Esophagus squamous epithelium (tissue), 5 donors: Measurements from ENCODE around the gene UQCR11. TPM values are rescaled to one million over a fixed set of nuclear protein-coding genes. Genes with fewer than 3 reads are reported as not detected.
A peak's percentile ranks its signal among the peaks of the same experiment; 100 is the strongest.

Source experiments
- DNase-seq: peaks from one replicate; lab custom pipeline; 2025; lab: John Stamatoyannopoulos, UW
- H3K27ac ChIP-seq, 4 donors: fragments of 200-600 bp; sonication (generic); one replicate each; pipeline ENCODE4 v1.5.1; 2016 to 2019; ENCODE audit warnings: mild to moderate bottlenecking in 1 of 4
- H3K27me3 ChIP-seq, 4 donors: fragments of 200-600 bp; sonication (generic); 1 replicate in 3 of 4; 2 replicates in 1 of 4; pipeline versions ENCODE4 v1.5.1 to v1.6.0; 2017 to 2021; ENCODE audit warnings: antibody characterized with exemption in 1 of 4
- H3K36me3 ChIP-seq, 3 donors: fragments of 200-600 bp; sonication (generic); one replicate each; pipeline ENCODE4 v1.5.1; 2016 to 2019
- H3K4me1 ChIP-seq, 3 donors: fragments of 200-600 bp; sonication (generic); one replicate each; pipeline ENCODE4 v1.5.1; 2017 to 2019
- H3K4me3 ChIP-seq, 4 donors: fragments of 200-600 bp; sonication (generic); 1 replicate in 3 of 4; 2 replicates in 1 of 4; pipeline ENCODE4 v1.5.1; 2016 to 2019; ENCODE audit warnings: mild to moderate bottlenecking in 2 of 4, moderate library complexity in 1 of 4
- H3K9me3 ChIP-seq, 3 donors: fragments of 200-600 bp; sonication (generic); one replicate each; pipeline ENCODE4 v1.5.1; 2016 to 2019
- POLR2A ChIP-seq, 4 donors: fragments of 450-650 bp; IDR thresholded peaks; one replicate each; pipeline ENCODE4 v1.6.1; 2017; ENCODE audit warnings: antibody characterized with exemption in 4 of 4, mild to moderate bottlenecking in 4 of 4, moderate library complexity in 3 of 4
- WGBS, 2 donors: methylation state at CpG; one replicate each; pipeline ENCODE4 v1.1.5; 2018; 5-methylcytosine and 5-hydroxymethylcytosine counted together
- intact Hi-C: fragments of 100-400 bp; cut with DNase I; formaldehyde crosslinking; loops from one replicate; pipeline ENCODE4 v1.15.0; 2022
- total RNA-seq, 4 donors: library from RNA; depleted of rRNA; stranded (reverse); fragments of >200 nt; gene quantifications; one replicate each; pipeline ENCODE4 v1.1.0, GENCODE V29; 2016
- TF ChIP-seq, protein P1 (sequence below), 6 experiments: fragments of 450-650 bp in 4 of 6; fragments of 200-600 bp in 2 of 6; sonication (generic) in 2 of 6; IDR thresholded peaks; one replicate each; pipeline ENCODE4 v1.5.1; 2016 to 2019; ENCODE audit warnings: antibody characterized with exemption in 6 of 6, mild to moderate bottlenecking in 4 of 6, moderate library complexity in 4 of 6
- donor health status: DM: yes; HTN: yes; CAD: no.

Gene UQCR11
- total RNA-seq, 4 donors from 2014 or later: 47.1 to 74.4 (median 59.1) TPM

DNA sequence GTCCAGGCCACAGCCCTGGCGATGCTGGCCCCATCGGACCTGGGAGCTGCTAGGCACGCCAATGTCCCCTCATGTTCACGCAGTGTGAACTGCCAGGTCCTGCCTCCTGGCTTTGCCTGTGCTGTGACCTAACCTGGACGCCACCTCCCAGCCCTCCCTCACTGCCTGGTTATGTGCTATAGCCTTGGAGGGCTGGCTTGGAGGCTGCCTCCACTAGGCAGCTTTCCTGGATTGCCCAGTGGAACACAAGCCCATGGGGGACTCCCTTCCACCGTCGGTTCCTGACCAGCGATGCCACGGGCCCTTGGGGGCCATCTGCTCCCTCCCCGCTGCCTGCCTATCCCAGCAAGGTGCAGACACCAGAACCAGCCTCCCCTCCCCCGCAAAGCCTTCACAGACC lies 15.2 kb upstream of the UQCR11 start:
- H3K4me1 ChIP-seq: no peaks in the 10 kb centered on the region
- H3K27ac ChIP-seq: no peak overlapping the region
- 91 to 97% methylated on average over 7 to 9 of the region's 11 CpGs for WGBS, 2 donors
- no peaks in the 10 kb centered on the region for H3K9me3 ChIP-seq
- H3K4me3 ChIP-seq: no peak overlapping the region
- H3K27me3 ChIP-seq: no peaks in the 10 kb centered on the region
- no peak for TF ChIP-seq POLR2A (IDR thresholded peaks at IDR 0.05)
- TF ChIP-seq, protein P1, sequence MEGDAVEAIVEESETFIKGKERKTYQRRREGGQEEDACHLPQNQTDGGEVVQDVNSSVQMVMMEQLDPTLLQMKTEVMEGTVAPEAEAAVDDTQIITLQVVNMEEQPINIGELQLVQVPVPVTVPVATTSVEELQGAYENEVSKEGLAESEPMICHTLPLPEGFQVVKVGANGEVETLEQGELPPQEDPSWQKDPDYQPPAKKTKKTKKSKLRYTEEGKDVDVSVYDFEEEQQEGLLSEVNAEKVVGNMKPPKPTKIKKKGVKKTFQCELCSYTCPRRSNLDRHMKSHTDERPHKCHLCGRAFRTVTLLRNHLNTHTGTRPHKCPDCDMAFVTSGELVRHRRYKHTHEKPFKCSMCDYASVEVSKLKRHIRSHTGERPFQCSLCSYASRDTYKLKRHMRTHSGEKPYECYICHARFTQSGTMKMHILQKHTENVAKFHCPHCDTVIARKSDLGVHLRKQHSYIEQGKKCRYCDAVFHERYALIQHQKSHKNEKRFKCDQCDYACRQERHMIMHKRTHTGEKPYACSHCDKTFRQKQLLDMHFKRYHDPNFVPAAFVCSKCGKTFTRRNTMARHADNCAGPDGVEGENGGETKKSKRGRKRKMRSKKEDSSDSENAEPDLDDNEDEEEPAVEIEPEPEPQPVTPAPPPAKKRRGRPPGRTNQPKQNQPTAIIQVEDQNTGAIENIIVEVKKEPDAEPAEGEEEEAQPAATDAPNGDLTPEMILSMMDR (IDR thresholded peaks at IDR 0.05): no peak
- intact Hi-C loops: no loop called here
- peaks cover 4 to 97% (median 10%) of the 10 kb centered on the region in 3 donors for H3K36me3 ChIP-seq
- DNase-seq: no peak

- Histone ChIP-seq H3K27ac (no peak overlapping the region), H3K36me3 (peaks cover 4 to 97% (median 17%) of the 10 kb centered on the region in 3 donors), H3K9me3 (no peaks in the 10 kb centered on the region), H3K4me3 (no peak overlapping the region), H3K27me3 (no peaks in the 10 kb centered on the region), H3K4me1 (no peaks in the 10 kb centered on the region)
- no peak for TF ChIP-seq POLR2A (IDR thresholded peaks at IDR 0.05)
- TF ChIP-seq, protein P1 (IDR thresholded peaks at IDR 0.05): no peak
- WGBS, 2 donors: 84% methylated on average over 5 of the region's 18 CpGs; no CpG with 5 or more reads in 1 of the 2 donors
- DNase-seq: no peak
- intact Hi-C loops: no loop called here
These were observed 14.4 kb upstream of the UQCR11 start for GRCh38 chr19:1619703-1620102.

DNA sequence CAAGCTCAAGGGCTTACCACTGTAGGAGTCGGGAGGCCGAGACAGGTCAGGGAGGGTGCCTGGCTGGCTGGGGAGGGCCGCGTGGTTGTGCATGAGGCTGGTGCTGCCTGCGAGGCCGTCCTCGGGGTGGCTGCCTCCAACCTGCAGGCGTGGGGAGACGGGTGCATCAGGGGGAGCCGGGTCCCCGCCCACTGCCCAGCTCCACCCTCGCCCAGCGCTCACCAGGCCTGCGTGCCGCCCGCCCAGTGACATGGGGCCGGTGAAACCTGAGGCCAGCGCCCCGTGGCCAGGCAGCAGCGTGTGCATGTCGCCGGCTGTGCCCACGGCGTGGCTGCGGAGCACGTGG lies 13.8 kb upstream of the UQCR11 start:
- no peak for DNase-seq
- H3K27me3 ChIP-seq: no peaks in the 10 kb centered on the region
- intact Hi-C loops: no loop called here
- no peak overlapping the region for H3K27ac ChIP-seq
- TF ChIP-seq, protein P1 (IDR thresholded peaks at IDR 0.05): no peak
- no peak for TF ChIP-seq POLR2A (IDR thresholded peaks at IDR 0.05)
- no peaks in the 10 kb centered on the region for H3K4me1 ChIP-seq
- H3K36me3 ChIP-seq: peaks cover 4 to 97% (median 20%) of the 10 kb centered on the region in 3 donors
- 90 to 100% methylated on average over 2 of the region's 26 CpGs for WGBS, 2 donors
- H3K4me3 ChIP-seq: no peak overlapping the region
- no peaks in the 10 kb centered on the region for H3K9me3 ChIP-seq

DNA sequence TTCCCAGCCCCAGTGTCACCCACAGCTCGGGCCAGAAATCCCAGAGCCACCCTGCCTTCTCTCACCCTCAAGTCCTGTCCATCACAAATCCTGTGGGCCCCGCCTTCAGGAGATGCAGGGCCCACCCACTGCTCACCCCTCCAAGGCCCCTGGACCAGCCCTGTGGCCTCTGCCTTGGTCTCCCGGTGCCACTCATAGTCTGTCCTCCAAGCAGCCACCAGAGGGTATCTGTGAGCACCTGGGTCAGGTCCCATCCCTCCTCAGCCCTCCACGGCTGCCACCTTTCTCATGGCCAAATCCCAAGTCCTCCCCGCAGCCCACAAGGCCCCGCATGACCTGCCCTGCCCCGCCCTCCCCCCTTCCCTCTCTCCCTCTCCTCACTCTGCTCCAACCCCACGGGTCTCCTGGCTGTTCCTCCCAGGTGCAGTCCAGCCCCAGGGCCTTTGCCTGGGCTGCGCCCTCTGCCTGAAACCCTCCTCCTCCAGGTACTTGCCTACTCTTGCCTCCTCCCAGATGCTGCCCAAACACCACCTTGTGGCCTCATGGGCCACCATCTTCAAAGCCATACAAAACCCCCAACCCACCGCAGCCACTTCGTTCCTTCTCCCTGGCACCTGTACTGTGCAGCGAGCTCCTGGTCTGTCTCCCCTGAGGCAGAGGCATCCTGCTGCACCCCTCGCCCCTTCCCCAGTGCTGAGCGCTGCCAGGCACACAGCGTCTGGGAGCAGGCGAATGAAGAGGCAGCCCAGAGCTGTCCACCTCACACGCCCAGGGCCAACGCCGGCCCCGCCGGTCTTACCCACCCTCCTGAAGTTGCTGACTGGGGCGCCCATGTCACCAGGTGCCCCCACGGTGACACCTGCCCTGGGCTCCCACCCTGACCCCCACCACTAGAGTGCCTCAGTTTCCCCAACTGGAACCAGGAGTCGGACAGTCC lies 13.2 kb upstream of the UQCR11 start:
- Histone ChIP-seq H3K36me3 (peaks cover 9 to 97% (median 24%) of the 10 kb centered on the region in 3 donors), H3K4me1 (no peaks in the 10 kb centered on the region), H3K4me3 (no peak overlapping the region), H3K27me3 (no peaks in the 10 kb centered on the region), H3K27ac (no peak overlapping the region), H3K9me3 (no peaks in the 10 kb centered on the region)
- no peak for DNase-seq
- intact Hi-C loops: no loop called here
- no peak for TF ChIP-seq POLR2A (IDR thresholded peaks at IDR 0.05)
- TF ChIP-seq, protein P1 (IDR thresholded peaks at IDR 0.05): peak in 5 of 6 experiments; percentile 10 to 46 (median 30)
- WGBS, 2 donors: 56 to 76% methylated on average over 10 to 18 of the region's 24 CpGs

GRCh38 chr19:1616875-1617274 lies 11.6 kb upstream of the UQCR11 start:
- no peaks in the 10 kb centered on the region for H3K27me3 ChIP-seq
- 51 to 77% methylated on average over 3 to 4 of the region's 4 CpGs for WGBS, 2 donors
- H3K27ac ChIP-seq: no peak overlapping the region
- no peak for DNase-seq
- no peaks in the 10 kb centered on the region for H3K4me1 ChIP-seq
- intact Hi-C loops: no loop called here
- H3K9me3 ChIP-seq: no peaks in the 10 kb centered on the region
- TF ChIP-seq, protein P1 (IDR thresholded peaks at IDR 0.05): no peak
- no peak for TF ChIP-seq POLR2A (IDR thresholded peaks at IDR 0.05)
- peaks cover 23 to 97% (median 39%) of the 10 kb centered on the region in 3 donors for H3K36me3 ChIP-seq
- H3K4me3 ChIP-seq: no peak overlapping the region
